Endothelial cell of umbilical vein (primary cell): Measurements from ENCODE around the gene SYNM.

Source experiments
- CTCF ChIP-seq, 2 donors: IDR thresholded peaks; 1 replicate in 1 of 2; 2 replicates in 1 of 2; pipeline ENCODE4 v1.5.1; 2011; ENCODE audit warnings: low read length in 2 of 2, mild to moderate bottlenecking in 2 of 2, moderate library complexity in 2 of 2, control low read depth in 1 of 2, inconsistent platforms in 1 of 2, low read depth in 1 of 2; ENCODE audit not compliant: insufficient read depth in 1 of 2; ENCODE audit errors: extremely low read depth in 1 of 2
- EZH2 ChIP-seq: IDR thresholded peaks from 2 replicates; pipeline ENCODE4 v1.6.1; 2012; ENCODE audit warnings: borderline replicate concordance, low read depth, mild to moderate bottlenecking, moderate library complexity, low read length, inconsistent platforms; ENCODE audit not compliant: severe bottlenecking
- MAX ChIP-seq: IDR thresholded peaks from 2 replicates; pipeline ENCODE4 v1.6.1; 2011; ENCODE audit not compliant: insufficient read depth, insufficient read length
- POLR2A ChIP-seq: IDR thresholded peaks from 2 replicates; pipeline ENCODE4 v1.6.1; 2012; ENCODE audit warnings: low read depth, mild to moderate bottlenecking, control low read depth, low read length
- POLR2AphosphoS5 ChIP-seq: IDR thresholded peaks from 2 replicates; pipeline ENCODE4 v1.6.1; 2012; ENCODE audit warnings: low read depth, mild to moderate bottlenecking, control low read depth, low read length, moderate library complexity; ENCODE audit not compliant: insufficient read depth

- TF ChIP-seq EZH2: no peak
- no peak for TF ChIP-seq CTCF (IDR thresholded peaks at IDR 0.05; ENCODE audit: extremely low read depth in 1 of 2, insufficient read depth in 1 of 2, low read depth in 1 of 2, low read length in 2 of 2)
- no peak for TF ChIP-seq POLR2A
- no peak for TF ChIP-seq MAX
- TF ChIP-seq POLR2AphosphoS5: no peak
Measured at GRCh38 chr15:99058421-99058870, 46.4 kb upstream of the SYNM start.
